GM12878 (cell line): Measurements from ENCODE around the gene ITCH.

ENCODE experiments used
- CHD4 ChIP-seq: fragments of 200-600 bp; sonication (generic); IDR thresholded peaks from 2 replicates; pipeline ENCODE4 v1.6.1; 2016; ENCODE audit warnings: mild to moderate bottlenecking
- CTCF ChIP-seq, 3 experiments: IDR thresholded peaks in 2 of 3; conservative IDR thresholded peaks in 1 of 3; 2 replicates each; pipeline ENCODE4 v1.5.1; 2011; ENCODE audit warnings: low read depth in 3 of 3, low read length in 3 of 3, mild to moderate bottlenecking in 3 of 3, control low read depth in 2 of 3, moderate library complexity in 2 of 3, inconsistent platforms in 1 of 3, mixed read lengths in 1 of 3; ENCODE audit not compliant: control insufficient read depth in 2 of 3, insufficient read depth in 1 of 3; ENCODE audit errors: extremely low read depth in 1 of 3
- EP300 ChIP-seq, 2 experiments: fragments of 150-350 bp in 1 of 2; IDR thresholded peaks; 2 replicates each; pipeline ENCODE4 v1.6.1; 2011 to 2012; ENCODE audit warnings: low read depth in 2 of 2, low read length in 2 of 2, borderline replicate concordance in 1 of 2, improper control_type of control experiment in 1 of 2, inconsistent platforms in 1 of 2; ENCODE audit not compliant: control insufficient read depth in 1 of 2
- FOXK2 ChIP-seq: fragments of 450-650 bp; IDR thresholded peaks from 2 replicates; pipeline ENCODE4 v1.6.1; 2017; ENCODE audit warnings: mild to moderate bottlenecking, moderate library complexity
- MXI1 ChIP-seq: fragments of 150-350 bp; IDR thresholded peaks from 2 replicates; pipeline ENCODE4 v1.6.1; 2011; ENCODE audit warnings: low read depth, mild to moderate bottlenecking, inconsistent platforms, low read length, improper control_type of control experiment
- NFYB ChIP-seq: IDR thresholded peaks from 2 replicates; pipeline ENCODE4 v1.6.1; 2011; ENCODE audit warnings: low read depth, mild to moderate bottlenecking, low read length, improper control_type of control experiment, moderate library complexity; ENCODE audit not compliant: insufficient read depth
- POLR2A ChIP-seq: IDR thresholded peaks from 2 replicates; pipeline ENCODE4 v1.6.1; 2011; ENCODE audit warnings: low read depth, mild to moderate bottlenecking, low read length
- REST ChIP-seq: IDR thresholded peaks from 2 replicates; pipeline ENCODE4 v1.6.1; 2012; ENCODE audit warnings: mild to moderate bottlenecking, low read depth, low read length

- no peak for TF ChIP-seq NFYB
- no peak for TF ChIP-seq MXI1
- no peak for TF ChIP-seq CTCF (IDR thresholded peaks at IDR 0.05 in 2 of 3, conservative IDR thresholded peaks at IDR 0.05 in 1 of 3; ENCODE audit: control insufficient read depth in 2 of 3, extremely low read depth in 1 of 3, insufficient read depth in 1 of 3, low read depth in 3 of 3, low read length in 3 of 3)
- TF ChIP-seq FOXK2 = no peak
- TF ChIP-seq REST = no peak
- no peak for TF ChIP-seq CHD4
- TF ChIP-seq POLR2A = no peak
- TF ChIP-seq EP300 (IDR thresholded peaks at IDR 0.05; ENCODE audit: borderline replicate concordance in 1 of 2, control insufficient read depth in 1 of 2, low read depth in 2 of 2, low read length in 2 of 2) = no peak
Observed at GRCh38 chr20:34427331-34427730, 64.3 kb downstream of the ITCH start.
